Measurements from ENCODE around the gene TCFL5. TPM values are rescaled to one million over a fixed set of nuclear protein-coding genes. Genes with fewer than 3 reads are reported as not detected.

The TCFL5 gene
- total and polyA plus RNA-seq, 10 of the 15 experiments (the other 5 are each of a cell fraction or from before 2014, with no cell fraction given): 0.48 to 8.1 (median 3.8) TPM

DNA sequence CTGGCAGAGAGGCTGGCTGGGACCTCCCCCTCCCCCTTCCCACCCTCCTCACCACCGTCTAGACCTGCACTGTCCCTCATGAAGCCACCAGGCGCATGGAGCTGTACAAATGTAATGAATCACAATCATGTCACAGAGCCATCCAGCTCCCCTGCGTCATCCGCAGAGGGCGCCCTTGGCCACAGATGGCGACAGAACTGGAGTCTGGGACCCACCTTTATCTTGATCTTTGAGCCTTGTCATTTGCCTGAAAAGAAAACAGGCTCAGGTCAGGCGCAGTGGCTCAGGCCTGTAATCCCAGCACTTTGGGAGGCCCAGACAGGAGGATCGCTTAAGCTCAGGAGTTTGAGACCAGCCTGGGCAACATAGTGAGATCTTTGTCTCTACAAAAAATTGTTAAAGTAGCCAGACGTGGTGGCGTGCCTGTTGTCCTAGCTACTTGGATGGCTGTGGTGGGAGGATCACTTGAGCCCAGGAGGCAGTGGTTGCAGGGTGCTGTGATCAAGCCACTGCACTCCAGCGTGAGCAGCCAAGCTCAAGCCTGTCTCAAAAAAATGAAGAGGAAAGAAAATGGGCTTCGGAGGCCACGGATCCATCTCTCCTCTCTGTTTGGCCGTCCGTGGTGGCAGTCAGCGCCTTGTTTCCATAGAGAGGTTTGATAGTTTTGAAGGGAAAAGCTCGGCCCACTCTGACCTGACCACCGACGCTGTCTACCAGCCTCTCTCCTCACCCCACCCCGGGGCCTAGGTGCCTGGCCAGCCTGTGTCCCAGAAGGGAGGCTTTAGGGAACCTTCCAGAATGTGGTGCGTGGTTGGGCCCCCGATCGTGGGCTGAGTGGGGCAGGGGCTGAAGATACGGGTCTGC is 38.6 kb downstream of the TCFL5 start (continued):
- TF ChIP-seq, protein P1, sequence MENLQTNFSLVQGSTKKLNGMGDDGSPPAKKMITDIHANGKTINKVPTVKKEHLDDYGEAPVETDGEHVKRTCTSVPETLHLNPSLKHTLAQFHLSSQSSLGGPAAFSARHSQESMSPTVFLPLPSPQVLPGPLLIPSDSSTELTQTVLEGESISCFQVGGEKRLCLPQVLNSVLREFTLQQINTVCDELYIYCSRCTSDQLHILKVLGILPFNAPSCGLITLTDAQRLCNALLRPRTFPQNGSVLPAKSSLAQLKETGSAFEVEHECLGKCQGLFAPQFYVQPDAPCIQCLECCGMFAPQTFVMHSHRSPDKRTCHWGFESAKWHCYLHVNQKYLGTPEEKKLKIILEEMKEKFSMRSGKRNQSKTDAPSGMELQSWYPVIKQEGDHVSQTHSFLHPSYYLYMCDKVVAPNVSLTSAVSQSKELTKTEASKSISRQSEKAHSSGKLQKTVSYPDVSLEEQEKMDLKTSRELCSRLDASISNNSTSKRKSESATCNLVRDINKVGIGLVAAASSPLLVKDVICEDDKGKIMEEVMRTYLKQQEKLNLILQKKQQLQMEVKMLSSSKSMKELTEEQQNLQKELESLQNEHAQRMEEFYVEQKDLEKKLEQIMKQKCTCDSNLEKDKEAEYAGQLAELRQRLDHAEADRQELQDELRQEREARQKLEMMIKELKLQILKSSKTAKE (IDR thresholded peaks at IDR 0.05; ENCODE audit: low read depth, poor library complexity, severe bottlenecking): no peak
- TF ChIP-seq KLF5 (IDR thresholded peaks at IDR 0.05; ENCODE audit: partially characterized antibody) (no peak), ZNF384 (IDR thresholded peaks at IDR 0.05; ENCODE audit: borderline replicate concordance, low read depth, low read length) (no peak), YBX1 (IDR thresholded peaks at IDR 0.05) (no peak), RELA (IDR thresholded peaks at IDR 0.05; ENCODE audit: borderline replicate concordance, partially characterized antibody) (no peak), CBX5 (IDR thresholded peaks at IDR 0.05; ENCODE audit: low read depth) (no peak), RAD21 (IDR thresholded peaks at IDR 0.05; ENCODE audit: insufficient read depth, low read depth, low read length) (peak; percentile 72), IKZF1 (conservative IDR thresholded peaks at IDR 0.05) (no peak), RFX5 (IDR thresholded peaks at IDR 0.05; ENCODE audit: low read depth, low read length) (no peak)
- TF ChIP-seq, protein P2, sequence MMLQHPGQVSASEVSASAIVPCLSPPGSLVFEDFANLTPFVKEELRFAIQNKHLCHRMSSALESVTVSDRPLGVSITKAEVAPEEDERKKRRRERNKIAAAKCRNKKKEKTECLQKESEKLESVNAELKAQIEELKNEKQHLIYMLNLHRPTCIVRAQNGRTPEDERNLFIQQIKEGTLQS (IDR thresholded peaks at IDR 0.05; ENCODE audit: borderline replicate concordance, extremely low read depth, low read depth, low read length): no peak
- TF ChIP-seq, protein P3, sequence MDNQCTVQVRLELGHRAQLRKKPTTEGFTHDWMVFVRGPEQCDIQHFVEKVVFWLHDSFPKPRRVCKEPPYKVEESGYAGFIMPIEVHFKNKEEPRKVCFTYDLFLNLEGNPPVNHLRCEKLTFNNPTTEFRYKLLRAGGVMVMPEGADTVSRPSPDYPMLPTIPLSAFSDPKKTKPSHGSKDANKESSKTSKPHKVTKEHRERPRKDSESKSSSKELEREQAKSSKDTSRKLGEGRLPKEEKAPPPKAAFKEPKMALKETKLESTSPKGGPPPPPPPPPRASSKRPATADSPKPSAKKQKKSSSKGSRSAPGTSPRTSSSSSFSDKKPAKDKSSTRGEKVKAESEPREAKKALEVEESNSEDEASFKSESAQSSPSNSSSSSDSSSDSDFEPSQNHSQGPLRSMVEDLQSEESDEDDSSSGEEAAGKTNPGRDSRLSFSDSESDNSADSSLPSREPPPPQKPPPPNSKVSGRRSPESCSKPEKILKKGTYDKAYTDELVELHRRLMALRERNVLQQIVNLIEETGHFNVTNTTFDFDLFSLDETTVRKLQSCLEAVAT (IDR thresholded peaks at IDR 0.05): no peak
- TF ChIP-seq, protein P4, sequence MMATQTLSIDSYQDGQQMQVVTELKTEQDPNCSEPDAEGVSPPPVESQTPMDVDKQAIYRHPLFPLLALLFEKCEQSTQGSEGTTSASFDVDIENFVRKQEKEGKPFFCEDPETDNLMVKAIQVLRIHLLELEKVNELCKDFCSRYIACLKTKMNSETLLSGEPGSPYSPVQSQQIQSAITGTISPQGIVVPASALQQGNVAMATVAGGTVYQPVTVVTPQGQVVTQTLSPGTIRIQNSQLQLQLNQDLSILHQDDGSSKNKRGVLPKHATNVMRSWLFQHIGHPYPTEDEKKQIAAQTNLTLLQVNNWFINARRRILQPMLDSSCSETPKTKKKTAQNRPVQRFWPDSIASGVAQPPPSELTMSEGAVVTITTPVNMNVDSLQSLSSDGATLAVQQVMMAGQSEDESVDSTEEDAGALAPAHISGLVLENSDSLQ (IDR thresholded peaks at IDR 0.05): peak; percentile 71
- TF ChIP-seq, protein P5, sequence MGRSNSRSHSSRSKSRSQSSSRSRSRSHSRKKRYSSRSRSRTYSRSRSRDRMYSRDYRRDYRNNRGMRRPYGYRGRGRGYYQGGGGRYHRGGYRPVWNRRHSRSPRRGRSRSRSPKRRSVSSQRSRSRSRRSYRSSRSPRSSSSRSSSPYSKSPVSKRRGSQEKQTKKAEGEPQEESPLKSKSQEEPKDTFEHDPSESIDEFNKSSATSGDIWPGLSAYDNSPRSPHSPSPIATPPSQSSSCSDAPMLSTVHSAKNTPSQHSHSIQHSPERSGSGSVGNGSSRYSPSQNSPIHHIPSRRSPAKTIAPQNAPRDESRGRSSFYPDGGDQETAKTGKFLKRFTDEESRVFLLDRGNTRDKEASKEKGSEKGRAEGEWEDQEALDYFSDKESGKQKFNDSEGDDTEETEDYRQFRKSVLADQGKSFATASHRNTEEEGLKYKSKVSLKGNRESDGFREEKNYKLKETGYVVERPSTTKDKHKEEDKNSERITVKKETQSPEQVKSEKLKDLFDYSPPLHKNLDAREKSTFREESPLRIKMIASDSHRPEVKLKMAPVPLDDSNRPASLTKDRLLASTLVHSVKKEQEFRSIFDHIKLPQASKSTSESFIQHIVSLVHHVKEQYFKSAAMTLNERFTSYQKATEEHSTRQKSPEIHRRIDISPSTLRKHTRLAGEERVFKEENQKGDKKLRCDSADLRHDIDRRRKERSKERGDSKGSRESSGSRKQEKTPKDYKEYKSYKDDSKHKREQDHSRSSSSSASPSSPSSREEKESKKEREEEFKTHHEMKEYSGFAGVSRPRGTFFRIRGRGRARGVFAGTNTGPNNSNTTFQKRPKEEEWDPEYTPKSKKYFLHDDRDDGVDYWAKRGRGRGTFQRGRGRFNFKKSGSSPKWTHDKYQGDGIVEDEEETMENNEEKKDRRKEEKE (IDR thresholded peaks at IDR 0.05): no peak
- TF ChIP-seq, protein P6, sequence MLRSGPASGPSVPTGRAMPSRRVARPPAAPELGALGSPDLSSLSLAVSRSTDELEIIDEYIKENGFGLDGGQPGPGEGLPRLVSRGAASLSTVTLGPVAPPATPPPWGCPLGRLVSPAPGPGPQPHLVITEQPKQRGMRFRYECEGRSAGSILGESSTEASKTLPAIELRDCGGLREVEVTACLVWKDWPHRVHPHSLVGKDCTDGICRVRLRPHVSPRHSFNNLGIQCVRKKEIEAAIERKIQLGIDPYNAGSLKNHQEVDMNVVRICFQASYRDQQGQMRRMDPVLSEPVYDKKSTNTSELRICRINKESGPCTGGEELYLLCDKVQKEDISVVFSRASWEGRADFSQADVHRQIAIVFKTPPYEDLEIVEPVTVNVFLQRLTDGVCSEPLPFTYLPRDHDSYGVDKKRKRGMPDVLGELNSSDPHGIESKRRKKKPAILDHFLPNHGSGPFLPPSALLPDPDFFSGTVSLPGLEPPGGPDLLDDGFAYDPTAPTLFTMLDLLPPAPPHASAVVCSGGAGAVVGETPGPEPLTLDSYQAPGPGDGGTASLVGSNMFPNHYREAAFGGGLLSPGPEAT (IDR thresholded peaks at IDR 0.05; ENCODE audit: low read depth): no peak
